Parathyroid adenoma (tissue), 2 donors: ENCODE results near the gene ATP8B4.

Source experiments
- H2AFZ ChIP-seq: fragments of 300-600 bp; sonication (generic); one replicate; pipeline ENCODE4 v1.7.0; 2017; ENCODE audit warnings: antibody characterized with exemption, mild to moderate bottlenecking
- H3K27ac ChIP-seq: fragments of 300-600 bp; sonication (generic); one replicate; pipeline ENCODE4 v1.7.0; 2017
- H3K27me3 ChIP-seq: fragments of 300-600 bp; sonication (generic); one replicate; pipeline ENCODE4 v1.7.0; 2017; ENCODE audit warnings: low read length; ENCODE audit not compliant: control insufficient read depth, insufficient read depth
- H3K36me3 ChIP-seq: fragments of 300-600 bp; sonication (generic); one replicate; pipeline ENCODE4 v1.7.0; 2017; ENCODE audit warnings: low read length; ENCODE audit not compliant: control insufficient read depth, insufficient read depth
- H3K4me1 ChIP-seq: fragments of 300-600 bp; sonication (generic); one replicate; pipeline ENCODE4 v1.7.0; 2017; ENCODE audit warnings: control low read depth
- H3K4me2 ChIP-seq: fragments of 300-600 bp; sonication (generic); one replicate; pipeline ENCODE4 v1.7.0; 2017; ENCODE audit warnings: low read length
- H3K4me3 ChIP-seq: fragments of 300-600 bp; sonication (generic); one replicate; pipeline ENCODE4 v1.7.0; 2017; ENCODE audit warnings: low read depth, low read length
- H3K79me2 ChIP-seq: fragments of 300-600 bp; sonication (generic); one replicate; pipeline ENCODE4 v1.7.0; 2017; ENCODE audit warnings: control low read depth
- H3K9ac ChIP-seq: fragments of 300-600 bp; sonication (generic); one replicate; pipeline ENCODE4 v1.7.0; 2017; ENCODE audit warnings: mild to moderate bottlenecking
- H3K9me3 ChIP-seq: fragments of 300-600 bp; sonication (generic); one replicate; pipeline ENCODE4 v1.7.0; 2017; ENCODE audit warnings: low read length; ENCODE audit not compliant: control insufficient read depth
- TF ChIP-seq, protein P1 (sequence below): fragments of 300-600 bp; sonication (generic); IDR thresholded peaks from one replicate; pipeline ENCODE4 v1.7.0; 2017; ENCODE audit warnings: antibody characterized with exemption, mild to moderate bottlenecking
- donor health status: primary hyperparathyroidism.

ATP8B4 gene

DNA sequence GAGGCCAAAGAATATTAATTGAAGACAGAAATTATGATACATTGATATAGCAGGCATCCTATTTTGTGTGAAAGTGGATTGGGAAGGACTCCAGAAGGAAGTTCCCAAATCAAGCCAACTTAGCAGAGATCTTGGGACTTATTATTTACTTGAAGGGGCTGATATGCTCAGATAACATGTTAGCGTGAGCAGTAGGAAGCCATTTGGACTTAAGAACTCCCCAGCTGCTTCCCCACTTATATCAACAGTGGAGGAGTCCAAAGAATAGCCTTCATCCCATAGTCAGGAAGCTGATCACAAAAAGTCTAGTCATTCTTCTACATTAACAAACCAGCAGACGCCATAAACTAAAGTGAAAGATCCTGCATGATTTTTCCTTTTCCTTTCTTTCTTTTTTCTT, 200.0 kb downstream of the ATP8B4 start:
- H2AFZ ChIP-seq: no peak overlapping the region
- no peaks in the 10 kb centered on the region for H3K36me3 ChIP-seq
- H3K4me1 ChIP-seq: no peaks in the 10 kb centered on the region
- H3K9ac ChIP-seq: no peak overlapping the region
- H3K4me2 ChIP-seq: no peak overlapping the region
- H3K4me3 ChIP-seq: no peak overlapping the region
- no peak overlapping the region for H3K27ac ChIP-seq
- TF ChIP-seq, protein P1, sequence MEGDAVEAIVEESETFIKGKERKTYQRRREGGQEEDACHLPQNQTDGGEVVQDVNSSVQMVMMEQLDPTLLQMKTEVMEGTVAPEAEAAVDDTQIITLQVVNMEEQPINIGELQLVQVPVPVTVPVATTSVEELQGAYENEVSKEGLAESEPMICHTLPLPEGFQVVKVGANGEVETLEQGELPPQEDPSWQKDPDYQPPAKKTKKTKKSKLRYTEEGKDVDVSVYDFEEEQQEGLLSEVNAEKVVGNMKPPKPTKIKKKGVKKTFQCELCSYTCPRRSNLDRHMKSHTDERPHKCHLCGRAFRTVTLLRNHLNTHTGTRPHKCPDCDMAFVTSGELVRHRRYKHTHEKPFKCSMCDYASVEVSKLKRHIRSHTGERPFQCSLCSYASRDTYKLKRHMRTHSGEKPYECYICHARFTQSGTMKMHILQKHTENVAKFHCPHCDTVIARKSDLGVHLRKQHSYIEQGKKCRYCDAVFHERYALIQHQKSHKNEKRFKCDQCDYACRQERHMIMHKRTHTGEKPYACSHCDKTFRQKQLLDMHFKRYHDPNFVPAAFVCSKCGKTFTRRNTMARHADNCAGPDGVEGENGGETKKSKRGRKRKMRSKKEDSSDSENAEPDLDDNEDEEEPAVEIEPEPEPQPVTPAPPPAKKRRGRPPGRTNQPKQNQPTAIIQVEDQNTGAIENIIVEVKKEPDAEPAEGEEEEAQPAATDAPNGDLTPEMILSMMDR: no peak
- no peaks in the 10 kb centered on the region for H3K79me2 ChIP-seq
- no peaks in the 10 kb centered on the region for H3K9me3 ChIP-seq
- H3K27me3 ChIP-seq: no peaks in the 10 kb centered on the region

DNA sequence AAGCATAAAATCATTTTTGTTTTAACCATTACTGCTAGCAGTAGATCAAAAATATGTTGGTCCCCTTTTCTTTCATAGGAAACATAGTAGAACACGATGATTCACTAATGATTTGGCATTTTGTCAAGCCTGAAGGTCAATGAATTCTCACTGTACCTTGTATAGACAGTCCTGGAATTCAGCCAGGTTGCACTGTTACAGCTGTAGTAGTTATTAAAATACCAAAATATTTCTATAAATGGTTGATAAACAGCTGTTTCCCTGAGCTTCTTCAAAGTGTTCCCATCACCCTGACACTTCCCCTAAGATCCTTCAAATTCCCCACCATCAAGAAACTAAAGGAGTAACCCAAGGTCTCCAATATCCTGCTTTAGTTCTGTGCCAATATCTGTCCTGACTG, 200.9 kb downstream of the ATP8B4 start:
- Histone ChIP-seq H2AFZ (no peak overlapping the region), H3K36me3 (no peaks in the 10 kb centered on the region), H3K9ac (no peak overlapping the region), H3K9me3 (no peaks in the 10 kb centered on the region), H3K27me3 (no peaks in the 10 kb centered on the region), H3K4me3 (no peak overlapping the region), H3K4me1 (no peaks in the 10 kb centered on the region), H3K27ac (no peak overlapping the region), H3K4me2 (no peak overlapping the region), H3K79me2 (no peaks in the 10 kb centered on the region)
- TF ChIP-seq, protein P1: no peak

DNA sequence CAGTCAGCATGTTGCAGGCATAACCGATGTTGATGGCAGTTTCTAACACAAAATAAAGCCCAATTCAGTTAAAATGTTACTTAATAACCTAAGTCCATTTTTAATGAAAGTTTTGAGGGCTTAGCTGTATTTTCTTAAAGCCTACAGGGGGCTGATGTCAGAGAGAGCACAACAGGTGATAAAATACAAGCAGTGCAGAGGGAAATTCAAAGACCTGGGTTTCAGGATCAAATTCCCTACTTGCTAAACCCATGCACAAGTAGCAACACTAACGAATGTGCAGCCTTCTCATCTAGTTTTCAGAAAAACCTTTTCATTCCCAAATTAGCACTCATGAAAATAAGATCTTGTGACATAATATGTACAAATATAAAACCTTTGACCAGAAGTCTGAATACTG, 202.0 kb downstream of the ATP8B4 start:
- no peaks in the 10 kb centered on the region for H3K36me3 ChIP-seq
- H3K4me3 ChIP-seq: no peak overlapping the region
- H3K79me2 ChIP-seq: no peaks in the 10 kb centered on the region
- no peak overlapping the region for H3K27ac ChIP-seq
- no peaks in the 10 kb centered on the region for H3K27me3 ChIP-seq
- no peaks in the 10 kb centered on the region for H3K4me1 ChIP-seq
- TF ChIP-seq, protein P1: no peak
- peak overlapping the region; percentile 28 for H3K4me2 ChIP-seq
- no peak overlapping the region for H2AFZ ChIP-seq
- H3K9ac ChIP-seq: no peak overlapping the region
- no peaks in the 10 kb centered on the region for H3K9me3 ChIP-seq

DNA sequence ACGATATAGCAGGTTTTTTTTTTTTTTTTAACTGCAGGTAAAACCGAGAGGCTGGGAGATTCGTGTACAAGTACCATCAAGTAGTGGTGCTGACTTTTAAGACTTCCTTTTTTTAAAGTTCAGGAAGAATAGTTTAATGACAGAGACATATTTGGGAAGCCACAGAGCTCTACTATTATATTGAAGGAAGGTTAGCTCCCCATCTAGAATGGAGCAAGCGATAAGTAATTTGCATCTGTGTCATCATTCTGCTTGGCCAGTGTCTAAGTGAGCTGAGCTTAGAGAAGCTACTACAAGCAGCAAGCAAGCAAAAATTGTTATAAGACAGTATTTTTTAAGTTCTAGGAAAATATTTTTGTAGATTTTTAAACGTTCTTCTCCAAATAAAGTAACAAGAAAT, 203.2 kb downstream of the ATP8B4 start:
- H3K27me3 ChIP-seq: no peaks in the 10 kb centered on the region
- no peaks in the 10 kb centered on the region for H3K9me3 ChIP-seq
- H3K4me2 ChIP-seq: no peak overlapping the region
- no peak overlapping the region for H2AFZ ChIP-seq
- H3K9ac ChIP-seq: no peak overlapping the region
- H3K36me3 ChIP-seq: no peaks in the 10 kb centered on the region
- H3K79me2 ChIP-seq: no peaks in the 10 kb centered on the region
- H3K4me3 ChIP-seq: no peak overlapping the region
- no peaks in the 10 kb centered on the region for H3K4me1 ChIP-seq
- no peak overlapping the region for H3K27ac ChIP-seq
- TF ChIP-seq, protein P1: no peak

DNA sequence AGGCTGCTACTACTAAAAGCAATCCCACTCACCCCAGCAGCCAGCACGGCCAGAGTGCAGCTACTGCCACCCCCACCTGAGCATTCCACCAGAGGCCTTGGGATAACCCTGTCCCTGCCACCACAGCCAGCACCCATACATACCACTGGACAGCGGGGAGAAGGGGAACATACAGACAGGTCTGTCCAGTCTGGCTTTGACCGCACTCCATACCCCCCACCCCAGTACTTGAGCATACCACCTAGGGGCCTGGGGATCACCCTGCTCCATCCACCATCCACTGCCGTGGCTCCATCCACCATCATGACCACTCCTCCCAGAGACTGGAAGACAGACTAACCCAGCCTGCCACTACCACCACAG, 210.1 kb downstream of the ATP8B4 start:
- no peaks in the 10 kb centered on the region for H3K36me3 ChIP-seq
- H3K9me3 ChIP-seq: no peaks in the 10 kb centered on the region
- no peak overlapping the region for H3K27ac ChIP-seq

More for the DNA sequence above, 210.1 kb downstream of the ATP8B4 start:
- Histone ChIP-seq H3K4me1 (no peaks in the 10 kb centered on the region), H2AFZ (no peak overlapping the region), H3K9ac (no peak overlapping the region), H3K79me2 (no peaks in the 10 kb centered on the region), H3K4me2 (no peak overlapping the region), H3K27me3 (no peaks in the 10 kb centered on the region), H3K4me3 (no peak overlapping the region)
- TF ChIP-seq, protein P1: no peak
